DND-41 (cell line): ENCODE measurements around the gene HECA.

Experiments used
- CTCF ChIP-seq: IDR thresholded peaks from 2 replicates; pipeline ENCODE4 v1.5.1; 2012; ENCODE audit warnings: borderline replicate concordance, low read length, moderate library complexity, mild to moderate bottlenecking; ENCODE audit not compliant: poor library complexity, severe bottlenecking; ENCODE audit errors: extremely low read depth
- EZH2 ChIP-seq: IDR thresholded peaks from 3 replicates; pipeline ENCODE4 v1.6.1; 2012; ENCODE audit warnings: borderline replicate concordance, low read depth, mild to moderate bottlenecking, moderate library complexity, low read length, inconsistent platforms; ENCODE audit not compliant: severe bottlenecking

- TF ChIP-seq CTCF = no peak
- TF ChIP-seq EZH2 = no peak
These were observed 71.0 kb downstream of the HECA start for GRCh38 chr6:139205843-139206242.
